GM06990 (cell line): Measurements from ENCODE around the gene HSP90AB1.

Experiments
- DNase-seq: peaks from one replicate; pipeline ENCODE4 v3.0.0-alpha.2; 2011; ENCODE audit not compliant: insufficient read length; ENCODE audit errors: extremely low read depth
- H3K27me3 ChIP-seq: replicated peaks from 2 replicates; pipeline ENCODE4 v1.6.0; 2011; ENCODE audit warnings: low read length; ENCODE audit not compliant: control insufficient read depth, insufficient read depth
- H3K36me3 ChIP-seq: 2 replicates; pipeline ENCODE4 v1.5.1; 2011; ENCODE audit warnings: low read length; ENCODE audit not compliant: control insufficient read depth, insufficient read depth
- H3K4me3 ChIP-seq: replicated peaks from 2 replicates; pipeline ENCODE4 v1.5.1; 2011; ENCODE audit warnings: low read depth, mild to moderate bottlenecking, control low read depth, low read length
- CTCF ChIP-seq: IDR thresholded peaks from 2 replicates; pipeline ENCODE4 v1.5.1; 2011; ENCODE audit warnings: low read length, control low read depth, mild to moderate bottlenecking, inconsistent platforms; ENCODE audit not compliant: insufficient read depth, poor library complexity, severe bottlenecking

HSP90AB1 gene

GRCh38 chr6:44255871-44256774 is 9.2 kb downstream of the HSP90AB1 start:
- H3K4me3 ChIP-seq: peak overlapping the region; percentile 80
- DNase-seq: peak; percentile 49
- TF ChIP-seq CTCF: no peak
- no peaks in the 10 kb centered on the region for H3K27me3 ChIP-seq
- peaks cover 46% of the 10 kb centered on the region for H3K36me3 ChIP-seq

GRCh38 chr6:44256775-44257024 is 9.8 kb downstream of the HSP90AB1 start:
- peak overlapping the region; percentile 80 for H3K4me3 ChIP-seq
- no peaks in the 10 kb centered on the region for H3K27me3 ChIP-seq
- no peak for DNase-seq
- no peak for TF ChIP-seq CTCF
- peaks cover 47% of the 10 kb centered on the region for H3K36me3 ChIP-seq

- no peak for TF ChIP-seq CTCF
- Histone ChIP-seq H3K36me3 (peaks cover 47% of the 10 kb centered on the region), H3K27me3 (no peaks in the 10 kb centered on the region), H3K4me3 (peak within 1 kb of the TSS; percentile 80)
- peak; percentile 86 for DNase-seq
These were observed 10.3 kb downstream of the HSP90AB1 start, which contains the start of gene SLC35B2 for GRCh38 chr6:44257025-44257752. TSS of gene SLC35B2 (minus strand) at chr6:44257528. CDS start at chr6:44257410, 118 bp downstream.

- peak; percentile 33 for TF ChIP-seq CTCF
- no peak for DNase-seq
- H3K27me3 ChIP-seq: no peaks in the 10 kb centered on the region
- H3K36me3 ChIP-seq: peaks cover 49% of the 10 kb centered on the region
- peak overlapping the region; percentile 46 for H3K4me3 ChIP-seq
These were observed 10.9 kb downstream of the HSP90AB1 start for GRCh38 chr6:44257753-44258324.

GRCh38 chr6:44258325-44258863 is 11.5 kb downstream of the HSP90AB1 start:
- no peak for TF ChIP-seq CTCF
- peaks cover 43% of the 10 kb centered on the region for H3K36me3 ChIP-seq
- no peak overlapping the region for H3K4me3 ChIP-seq
- H3K27me3 ChIP-seq: no peaks in the 10 kb centered on the region
- no peak for DNase-seq
